Coronary artery (tissue), 2 donors: Measurements from ENCODE around the gene RNF227.

Experiments
- DNase-seq: peaks from one replicate; pipeline ENCODE4 v3.0.0-alpha.2; 2017; ENCODE audit warnings: low spot score
- H3K27ac ChIP-seq, 2 donors: fragments of 200-600 bp; sonication (generic); one replicate each; pipeline ENCODE4 v1.5.1; 2016 to 2019
- H3K4me3 ChIP-seq: fragments of 200-600 bp; sonication (generic); 2 replicates; pipeline ENCODE4 v1.5.1; 2016; ENCODE audit warnings: mild to moderate bottlenecking, moderate library complexity
- CTCF ChIP-seq: fragments of 200-600 bp; sonication (generic); IDR thresholded peaks from one replicate; pipeline ENCODE4 v1.5.1; 2019; ENCODE audit warnings: antibody characterized with exemption

The RNF227 gene

GRCh38 chr17:7889166-7889955 is 26.7 kb downstream of the RNF227 start:
- DNase-seq: peak; percentile 95
- Histone ChIP-seq H3K4me3 (no peak overlapping the region), H3K27ac (peak overlapping the region; percentile 80 to 86)
- TF ChIP-seq CTCF: no peak

GRCh38 chr17:7888184-7888920 is 27.7 kb downstream of the RNF227 start, which contains the start of gene CHD3:
TSS of gene CHD3 (plus strand) at chr17:7888789. CDS start at chr17:7889001, 212 bp downstream.
- Histone ChIP-seq H3K4me3 (peak within 1 kb of the TSS; percentile 88), H3K27ac (peak within 1 kb of the TSS; percentile 80 to 86)
- DNase-seq: peak; percentile 77
- TF ChIP-seq CTCF: no peak

- DNase-seq: peak; percentile 92
- peak overlapping the region; percentile 88 for H3K4me3 ChIP-seq
- TF ChIP-seq CTCF: no peak
- peak overlapping the region; percentile 80 to 86 for H3K27ac ChIP-seq
These were observed 28.5 kb downstream of the RNF227 start for GRCh38 chr17:7887482-7888183.

- TF ChIP-seq CTCF: no peak
- Histone ChIP-seq H3K27ac (peak overlapping the region; percentile 80 to 86), H3K4me3 (peak overlapping the region; percentile 88)
- DNase-seq: no peak
These were observed 29.0 kb downstream of the RNF227 start for GRCh38 chr17:7887038-7887481.

GRCh38 chr17:7886227-7887037 is 29.7 kb downstream of the RNF227 start:
- TF ChIP-seq CTCF: no peak
- DNase-seq: peak; percentile 79
- Histone ChIP-seq H3K27ac (peak overlapping the region; percentile 78 to 86), H3K4me3 (peak overlapping the region; percentile 88)
